NCI-H2171 (cell line): ENCODE results near the gene CXCL8.
A peak's percentile ranks its signal among the peaks of the same experiment; 100 is the strongest.
"Not testable (repeated sequence)": the region's sequence is repeated elsewhere in the genome, so short reads cannot be mapped to it uniquely, and the experiment has no call there.

Source experiments
- DNase-seq: peaks from one replicate; lab custom pipeline; 2025; lab: John Stamatoyannopoulos, UW

Gene CXCL8

DNA sequence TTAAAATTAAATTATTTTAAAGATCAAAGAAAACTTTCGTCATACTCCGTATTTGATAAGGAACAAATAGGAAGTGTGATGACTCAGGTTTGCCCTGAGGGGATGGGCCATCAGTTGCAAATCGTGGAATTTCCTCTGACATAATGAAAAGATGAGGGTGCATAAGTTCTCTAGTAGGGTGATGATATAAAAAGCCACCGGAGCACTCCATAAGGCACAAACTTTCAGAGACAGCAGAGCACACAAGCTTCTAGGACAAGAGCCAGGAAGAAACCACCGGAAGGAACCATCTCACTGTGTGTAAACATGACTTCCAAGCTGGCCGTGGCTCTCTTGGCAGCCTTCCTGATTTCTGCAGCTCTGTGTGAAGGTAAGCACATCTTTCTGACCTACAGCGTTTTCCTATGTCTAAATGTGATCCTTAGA lies at the start of gene CXCL8:
Gene CXCL8 (plus strand): TSS at position 217 of the 426 bp plus-strand sequence. CDS start 90 bp downstream, at position 307.
- no peak for DNase-seq

GRCh38 chr4:73691201-73691600 lies 49.2 kb upstream of the CXCL8 start:
- not testable (repeated sequence) for DNase-seq

GRCh38 chr4:73691759-73692158 lies 48.6 kb upstream of the CXCL8 start:
- no peak for DNase-seq

- no peak for DNase-seq
Observed at GRCh38 chr4:73692254-73692653, 48.1 kb upstream of the CXCL8 start.

DNA sequence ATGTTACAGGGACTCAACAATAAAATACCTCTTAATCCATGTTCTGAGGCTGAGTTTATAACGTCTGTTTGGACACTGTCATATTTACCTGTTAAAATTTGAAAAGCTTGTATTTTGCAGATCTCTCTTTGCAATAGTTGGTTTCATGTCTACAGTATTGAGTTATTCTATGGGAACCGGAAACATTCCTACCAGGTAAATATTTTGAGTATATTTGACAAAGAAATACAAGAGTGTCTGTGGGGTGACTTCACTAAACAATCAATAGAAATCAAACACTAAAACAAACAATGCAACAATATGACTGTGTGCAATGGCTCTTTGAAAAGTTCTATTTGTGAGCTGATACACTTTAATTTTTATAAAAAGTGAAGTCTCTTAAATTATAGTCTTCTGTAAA lies 47.7 kb upstream of the CXCL8 start:
- no peak for DNase-seq

GRCh38 chr4:73693811-73694210 lies 46.6 kb upstream of the CXCL8 start:
- no peak for DNase-seq

DNA sequence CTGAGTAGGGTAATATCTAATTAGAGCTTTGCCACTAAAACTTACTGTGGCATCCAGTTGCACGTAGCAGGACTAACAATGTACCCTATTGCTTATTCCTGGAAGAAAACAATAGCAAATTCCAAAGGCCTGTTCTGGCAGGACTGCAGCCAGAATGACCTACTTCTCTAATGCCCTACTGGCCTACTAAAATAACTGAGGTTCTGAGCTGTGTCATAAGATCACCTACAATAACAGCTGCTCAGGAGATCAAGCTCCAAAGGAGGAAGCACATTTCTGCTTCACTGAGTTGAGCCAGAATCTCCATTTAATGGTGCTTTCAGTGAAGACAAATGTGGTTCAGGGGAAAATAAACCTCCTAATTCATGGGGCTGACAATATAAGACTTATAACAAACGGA lies 42.2 kb upstream of the CXCL8 start:
- DNase-seq: no peak

DNA sequence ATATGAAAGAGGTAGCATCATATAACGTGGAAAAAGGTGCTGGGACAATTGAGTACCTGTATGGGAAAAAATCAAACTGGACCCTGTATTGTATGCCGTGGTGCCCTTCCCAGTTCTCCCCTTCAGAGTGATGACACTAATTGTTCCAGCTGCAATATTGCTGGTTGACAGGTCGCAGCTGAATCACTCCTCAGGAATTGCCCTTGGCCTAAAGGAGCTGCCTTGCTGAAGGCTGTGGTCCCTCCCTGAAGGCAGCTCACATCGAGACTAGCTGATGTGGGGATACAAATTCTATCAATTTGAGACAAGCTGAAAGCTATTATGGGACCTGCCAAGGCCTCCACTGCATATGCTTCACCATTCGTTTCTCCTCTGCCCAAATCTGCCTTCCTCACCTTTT lies 39.3 kb upstream of the CXCL8 start:
- no peak for DNase-seq

- DNase-seq: no peak
Observed at GRCh38 chr4:73702796-73703287, 37.5 kb upstream of the CXCL8 start.

DNA sequence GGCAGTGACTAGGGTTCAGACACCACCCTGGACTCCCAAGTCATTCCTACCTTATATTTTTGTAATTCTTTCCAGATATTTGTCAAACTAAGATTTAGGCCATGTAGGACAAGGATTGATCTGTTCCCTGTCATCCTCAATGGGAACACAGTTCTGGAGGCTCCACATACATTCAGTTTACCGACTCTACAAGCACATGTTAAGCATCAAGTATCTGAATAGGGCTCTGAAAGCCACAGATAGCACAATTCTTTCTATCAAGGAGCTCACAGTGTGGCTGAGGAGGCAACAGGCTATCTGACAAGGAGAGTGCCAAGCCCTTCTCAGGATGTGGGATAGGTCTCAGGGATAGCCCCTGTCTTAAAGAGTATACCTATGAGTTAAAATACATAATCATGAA lies 37.0 kb upstream of the CXCL8 start:
- DNase-seq: no peak

DNA sequence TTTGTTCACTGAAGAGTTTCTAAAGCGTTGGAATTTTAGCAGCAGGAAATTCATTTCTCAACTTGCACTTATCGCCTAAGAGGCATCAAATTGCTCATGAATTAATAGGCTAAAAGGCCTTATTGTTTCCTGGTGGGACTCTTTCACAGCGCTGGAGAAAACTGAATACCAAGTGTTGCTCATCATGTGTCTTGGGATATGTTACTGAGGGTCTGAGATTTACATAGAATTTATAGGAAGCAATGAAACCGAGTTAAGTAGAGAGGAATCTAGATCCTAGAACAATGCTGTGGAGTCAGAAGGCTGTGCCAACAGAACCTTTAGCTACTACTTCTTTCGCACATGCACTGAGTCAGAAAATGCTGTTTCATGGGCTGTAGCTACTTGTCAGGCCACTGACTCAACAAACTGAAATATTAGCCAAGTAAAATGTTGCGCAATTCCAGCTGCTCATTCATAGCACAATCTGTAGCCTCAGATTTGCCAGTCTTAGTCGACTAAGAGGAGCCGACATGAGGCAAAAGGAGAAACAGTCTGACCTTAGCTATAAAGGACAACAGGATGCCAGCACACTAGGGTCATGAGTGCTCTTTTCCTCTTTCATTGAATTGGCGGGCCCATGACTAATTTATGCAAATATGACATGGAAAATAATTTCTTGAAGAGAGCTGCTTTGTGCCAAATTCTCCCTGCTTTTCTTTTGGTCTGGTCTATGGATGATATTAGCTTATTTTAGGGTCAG lies 35.9 kb upstream of the CXCL8 start:
- DNase-seq: peak; percentile 25

DNA sequence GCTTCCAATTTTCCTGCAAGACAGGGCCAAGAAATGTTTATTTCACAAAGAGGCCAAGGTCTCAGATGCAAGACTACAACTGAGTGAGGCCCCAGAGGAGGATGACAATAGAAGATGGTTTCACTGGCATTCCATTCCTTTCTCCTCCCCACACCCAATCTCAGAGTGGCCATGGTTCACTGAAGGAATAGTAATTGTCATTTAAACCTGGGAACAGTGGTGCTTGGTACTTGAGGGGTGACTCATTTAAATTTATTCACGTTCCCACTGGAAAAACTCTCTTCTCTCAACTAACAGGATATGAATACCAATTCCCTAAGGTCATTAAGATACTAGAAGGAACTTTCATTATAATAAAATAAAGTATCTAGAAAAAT lies 35.3 kb upstream of the CXCL8 start:
- no peak for DNase-seq

DNA sequence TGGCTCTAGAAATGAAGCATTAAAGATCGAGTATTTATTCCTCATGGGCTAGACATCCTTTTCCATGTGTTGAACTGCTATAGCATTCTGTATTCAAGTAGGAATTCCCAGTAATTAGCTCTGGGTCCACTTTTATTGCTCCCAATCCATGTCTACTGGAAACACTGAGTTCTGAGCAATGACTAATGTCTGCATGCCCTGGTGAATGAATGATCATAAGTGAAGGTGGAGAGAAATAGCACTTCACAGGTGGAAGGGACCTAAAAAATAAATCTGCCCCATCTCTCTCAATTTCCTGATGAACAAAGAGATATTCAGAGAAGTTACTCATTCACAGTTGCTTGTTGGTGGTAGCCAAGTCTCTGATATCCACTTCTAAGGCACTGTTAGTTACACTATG lies 34.6 kb upstream of the CXCL8 start:
- no peak for DNase-seq

DNA sequence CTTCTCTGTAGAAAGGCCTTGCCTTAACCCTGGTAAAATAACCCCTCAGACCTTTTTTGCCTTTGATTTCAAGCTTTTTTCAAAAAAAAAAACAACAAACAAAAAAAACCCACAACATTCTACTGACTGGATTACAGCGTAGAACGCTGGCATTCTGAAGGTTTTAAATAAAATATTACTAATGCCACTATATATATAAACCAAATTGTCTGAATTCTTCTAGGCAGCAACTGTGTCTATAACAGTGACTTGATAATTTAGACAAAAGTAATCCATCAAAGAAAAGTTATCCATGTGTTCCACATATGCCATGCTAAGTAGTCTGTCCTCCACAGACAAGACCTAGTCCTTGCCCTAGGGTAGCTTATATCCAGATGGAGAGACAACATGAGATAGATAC lies 33.6 kb upstream of the CXCL8 start:
- DNase-seq: no peak

- no peak for DNase-seq
Observed at GRCh38 chr4:73707269-73707875, 33.0 kb upstream of the CXCL8 start.

GRCh38 chr4:73707918-73708577 lies 32.3 kb upstream of the CXCL8 start:
- DNase-seq: no peak

DNA sequence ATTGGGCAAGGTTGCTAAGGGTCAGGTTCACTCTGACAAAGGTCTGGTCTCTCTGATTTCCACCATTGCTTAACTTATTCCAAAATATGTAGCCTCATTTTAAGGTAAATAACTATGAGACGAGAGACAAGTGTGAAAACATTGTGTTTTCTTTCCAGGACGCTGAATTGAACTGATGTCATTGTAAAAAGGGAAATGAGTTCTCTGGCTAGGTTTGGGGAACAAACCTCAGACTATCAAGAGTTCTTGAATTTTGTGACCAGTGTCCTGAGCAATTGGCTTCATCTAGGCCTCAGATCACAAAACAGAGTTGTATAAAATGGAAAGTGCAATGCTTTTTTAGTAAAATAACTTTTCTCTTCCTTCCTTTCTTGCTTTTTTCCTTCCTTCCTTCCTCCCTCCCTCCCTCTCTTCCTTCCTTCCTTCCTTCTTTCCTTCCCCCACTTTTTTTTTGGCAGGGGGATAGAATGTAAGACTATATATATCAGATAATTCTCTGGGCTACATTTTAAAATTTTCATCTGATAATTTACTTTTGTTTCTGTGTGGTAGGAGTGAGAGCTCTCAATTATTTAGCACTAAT lies 30.8 kb upstream of the CXCL8 start:
- no peak for DNase-seq

- no peak for DNase-seq
Observed at GRCh38 chr4:73710094-73710493, 30.3 kb upstream of the CXCL8 start.

DNA sequence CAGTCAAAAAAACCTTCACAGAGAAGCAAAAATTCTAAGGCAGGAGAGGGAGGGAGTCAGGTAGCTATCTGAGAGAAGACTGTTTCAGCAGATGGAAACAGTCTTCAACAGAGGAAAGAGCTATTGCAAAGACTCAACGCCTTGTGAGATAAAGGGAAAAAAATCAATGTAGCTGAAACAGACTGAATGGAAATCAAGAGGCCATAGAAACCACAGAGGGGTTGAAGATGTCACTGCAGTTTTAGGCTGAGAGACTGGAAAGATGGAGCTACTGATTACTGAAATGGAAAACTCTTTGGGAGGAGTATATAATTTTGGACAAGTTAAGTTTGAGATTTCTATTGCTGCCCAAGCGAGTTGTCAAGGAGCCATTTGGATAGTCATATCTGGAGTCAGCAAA lies 28.4 kb upstream of the CXCL8 start:
- DNase-seq: no peak

- DNase-seq: no peak
Observed at GRCh38 chr4:73713650-73714049, 26.7 kb upstream of the CXCL8 start.

GRCh38 chr4:73714647-73715046 lies 25.7 kb upstream of the CXCL8 start:
- no peak for DNase-seq

GRCh38 chr4:73715659-73716058 lies 24.7 kb upstream of the CXCL8 start:
- no peak for DNase-seq
